Smooth muscle cell of the coronary artery (primary cell): ENCODE data around the gene AK2. TPM values are rescaled to one million over a fixed set of nuclear protein-coding genes. Genes with fewer than 3 reads are reported as not detected.

ENCODE experiments used
- total RNA-seq: library from RNA; depleted of rRNA; stranded (reverse); fragments of >200 nt; gene quantifications from 2 replicates; pipeline ENCODE4 v1.2.3, GENCODE V29; 2014; ENCODE audit warnings: low replicate concordance

The AK2 gene
- 36.4 and 88.5 TPM in 2 replicates for total RNA-seq

DNA sequence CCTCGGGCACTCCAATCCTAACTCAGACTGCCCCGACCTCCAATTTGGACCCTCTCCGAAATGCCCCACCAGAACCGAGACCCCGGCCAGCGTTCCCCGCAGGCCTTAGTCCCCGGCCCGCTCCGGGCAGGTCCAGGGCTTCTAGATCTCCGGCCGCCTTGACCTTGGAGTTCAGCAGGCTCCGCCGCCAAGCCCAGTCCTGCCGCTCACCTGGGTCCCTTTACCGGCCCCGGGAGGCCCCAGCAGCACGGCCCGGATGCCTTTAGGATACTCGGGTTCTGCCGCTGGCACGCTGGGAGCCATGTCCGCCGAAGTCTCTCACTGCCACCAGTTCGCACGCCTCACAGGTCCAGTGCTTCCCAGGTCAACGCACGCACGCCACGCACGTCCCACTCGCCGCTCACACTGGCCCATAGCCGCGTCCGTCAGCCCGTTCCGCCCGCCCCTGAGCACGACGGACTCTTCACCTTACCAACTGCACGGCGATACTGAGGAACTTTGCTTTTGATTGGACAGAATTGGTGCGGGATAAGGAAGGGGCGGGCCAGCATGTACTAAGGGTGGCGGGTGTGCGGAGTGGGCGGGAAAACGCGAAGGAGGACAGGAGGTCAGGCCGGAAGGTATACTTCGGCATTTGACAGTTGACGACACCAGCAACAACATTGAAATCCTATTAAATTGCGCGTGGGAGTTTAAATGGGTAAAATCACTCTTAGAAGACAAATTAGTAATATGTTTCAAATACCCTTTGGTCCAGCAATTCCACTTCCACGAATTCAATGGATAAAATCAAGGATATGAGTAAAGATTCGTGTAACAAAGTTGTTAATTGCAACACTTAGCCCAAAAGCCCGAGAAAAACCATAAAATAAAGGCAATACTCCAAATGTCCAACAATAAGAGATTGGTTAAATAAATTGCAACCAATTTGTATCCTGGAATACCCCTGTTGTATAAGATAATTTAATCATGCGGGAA is at the start of gene AK2:
Gene AK2 (minus strand): TSS at position 358 of the 978 bp plus-strand sequence. CDS start 55 bp downstream, at position 303.

DNA sequence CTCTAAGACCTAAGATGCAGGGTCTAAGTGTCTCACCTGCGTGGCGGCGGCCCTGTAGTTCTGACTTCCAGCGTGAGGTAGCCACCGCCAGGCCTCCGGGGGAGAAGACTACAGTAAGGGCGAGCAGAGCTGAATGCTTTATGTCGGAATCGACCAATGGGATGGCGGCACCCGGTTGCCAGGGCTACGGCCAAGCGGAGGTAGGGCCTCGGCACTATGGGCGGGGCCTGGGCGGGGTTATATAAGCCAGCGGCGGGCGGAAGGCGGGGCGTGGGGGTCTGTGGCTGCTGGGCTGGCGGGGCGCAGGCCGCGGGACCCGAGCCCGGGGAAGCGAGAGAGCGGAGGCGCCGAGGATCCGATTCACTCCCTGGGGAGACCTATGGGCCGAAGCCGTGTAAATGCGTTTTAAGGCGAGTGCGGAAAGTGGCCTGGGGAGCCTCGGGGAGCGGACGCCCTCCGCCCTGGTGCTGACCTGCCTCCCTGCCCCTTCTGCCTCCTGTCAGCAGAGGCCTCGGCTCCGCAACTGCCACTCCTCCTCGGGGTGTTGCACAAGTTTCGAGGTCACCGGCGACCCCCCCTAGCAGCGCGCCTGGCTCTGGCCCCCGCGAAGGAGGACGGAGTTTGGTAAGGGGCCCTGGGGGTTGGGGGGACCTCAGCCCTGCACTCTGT is 44.3 kb upstream of the AK2 start, which contains the start of gene AZIN2:
Gene AZIN2 (plus strand): TSS at position 269 of the 669 bp plus-strand sequence. CDS start 1,097 bp downstream, outside the sequence.

DNA sequence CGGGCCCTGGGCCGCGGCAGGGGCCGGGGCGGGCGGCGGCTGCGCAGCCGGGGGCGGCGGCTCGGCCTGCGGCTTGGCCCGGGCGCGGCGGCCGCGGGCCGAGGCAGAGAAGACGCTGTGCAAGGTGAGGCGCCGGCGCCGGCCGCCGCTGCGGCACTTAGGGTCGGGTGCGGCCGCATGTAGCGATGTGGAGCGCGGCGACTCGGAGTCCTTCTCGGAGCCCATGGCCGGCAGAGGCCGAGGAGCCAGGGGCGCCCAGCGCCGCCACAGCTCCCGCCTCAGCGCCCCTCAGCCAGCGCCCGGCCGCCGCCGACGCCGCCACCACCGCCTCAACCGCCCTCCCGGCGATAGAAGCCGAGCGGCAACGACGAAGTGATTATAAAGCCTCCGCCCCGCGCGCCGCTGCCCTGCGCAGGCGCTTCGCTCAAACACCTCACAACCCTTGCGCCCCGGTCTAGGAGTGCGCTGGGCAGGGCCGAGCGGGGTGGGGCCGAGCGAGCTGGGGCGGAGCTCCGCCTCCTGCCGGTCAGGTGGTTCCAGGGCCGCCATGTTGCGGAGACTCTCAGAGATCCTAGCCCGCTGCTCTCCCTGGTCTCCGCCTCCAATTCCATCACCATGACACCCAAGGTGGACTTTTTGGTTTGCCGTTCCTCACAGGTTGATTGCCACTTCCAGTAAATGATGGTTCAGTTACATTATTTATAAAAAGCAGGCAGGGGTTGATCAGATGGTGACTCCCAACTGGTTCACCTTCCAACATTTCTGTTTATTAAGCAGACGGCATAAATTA is 72.0 kb downstream of the AK2 start, which contains the start of gene RNF19B:
Gene RNF19B (minus strand): TSS at position 349 of the 790 bp plus-strand sequence. CDS start 124 bp downstream, at position 225.

Other genes with a start within 250 kb of the AK2 start
- gene YARS1, start 219.5 kb downstream of the AK2 start, total RNA-seq: 70.1 and 160 TPM in 2 replicates
- gene S100PBP, start 219.2 kb downstream of the AK2 start, total RNA-seq: 28.9 and 77.8 TPM in 2 replicates
- gene FNDC5, start 166.0 kb downstream of the AK2 start, total RNA-seq: 2.0 and 8.7 TPM in 2 replicates
- gene HPCA, start 150.4 kb downstream of the AK2 start, total RNA-seq: not detected in 2 replicates
- gene TMEM54, start 135.5 kb downstream of the AK2 start, total RNA-seq: 15.3 and 55.1 TPM in 2 replicates
- 13.7 and 14.6 TPM in 2 replicates for gene RNF19B, start 72.1 kb downstream of the AK2 start, total RNA-seq
- gene AZIN2, start 44.3 kb upstream of the AK2 start, total RNA-seq: 4.8 and 10.2 TPM in 2 replicates
- gene TRIM62, start 145.2 kb upstream of the AK2 start, total RNA-seq: 0.70 and 2.2 TPM in 2 replicates
- 2.6 and 4.6 TPM in 2 replicates for gene ZNF362, start 219.6 kb upstream of the AK2 start, total RNA-seq